WI38 (cell line): ENCODE data around the gene ADIRF.

Experiments
- H3K4me3 ChIP-seq: 2 replicates; pipeline ENCODE4 v1.5.1; 2011; ENCODE audit warnings: low read depth, mild to moderate bottlenecking, control low read depth, low read length
- TF ChIP-seq, protein P1 (sequence below): IDR thresholded peaks from 2 replicates; pipeline ENCODE4 v1.5.1; 2012; ENCODE audit warnings: low read depth, mild to moderate bottlenecking, control low read depth, low read length

Gene ADIRF

DNA sequence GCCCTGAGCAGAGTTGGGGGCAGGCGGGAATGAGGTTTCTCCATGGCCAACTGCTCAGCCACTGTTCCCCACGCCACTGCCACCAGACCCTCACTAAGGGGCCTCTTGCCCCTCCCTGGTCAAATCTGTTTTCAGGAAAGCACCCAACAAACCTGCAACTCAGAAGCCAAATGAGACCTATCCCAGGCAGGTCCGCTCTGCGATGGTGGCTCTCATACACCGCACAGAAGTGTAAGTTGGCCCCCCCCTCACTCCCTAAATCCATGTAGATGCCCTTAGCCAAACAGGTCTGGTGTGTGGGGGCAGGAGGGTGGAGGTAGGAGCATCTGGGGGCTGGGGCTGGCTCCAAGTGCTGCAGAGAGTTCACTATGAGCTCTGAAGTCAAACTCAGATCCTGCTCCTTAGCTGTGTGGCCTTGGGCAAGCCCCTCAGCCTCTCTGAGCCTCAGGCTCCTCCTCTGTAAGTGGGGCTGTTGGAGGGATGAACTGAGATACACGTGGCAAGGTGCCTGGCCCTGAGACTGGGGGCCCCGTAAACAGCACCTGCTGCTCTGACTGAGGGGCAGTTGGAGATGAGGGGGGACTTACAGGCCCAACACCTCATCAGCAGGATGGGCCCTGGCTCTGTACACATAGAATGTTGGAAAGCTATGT is 12.0 kb upstream of the ADIRF start:
- no peak overlapping the region for H3K4me3 ChIP-seq
- TF ChIP-seq, protein P1, sequence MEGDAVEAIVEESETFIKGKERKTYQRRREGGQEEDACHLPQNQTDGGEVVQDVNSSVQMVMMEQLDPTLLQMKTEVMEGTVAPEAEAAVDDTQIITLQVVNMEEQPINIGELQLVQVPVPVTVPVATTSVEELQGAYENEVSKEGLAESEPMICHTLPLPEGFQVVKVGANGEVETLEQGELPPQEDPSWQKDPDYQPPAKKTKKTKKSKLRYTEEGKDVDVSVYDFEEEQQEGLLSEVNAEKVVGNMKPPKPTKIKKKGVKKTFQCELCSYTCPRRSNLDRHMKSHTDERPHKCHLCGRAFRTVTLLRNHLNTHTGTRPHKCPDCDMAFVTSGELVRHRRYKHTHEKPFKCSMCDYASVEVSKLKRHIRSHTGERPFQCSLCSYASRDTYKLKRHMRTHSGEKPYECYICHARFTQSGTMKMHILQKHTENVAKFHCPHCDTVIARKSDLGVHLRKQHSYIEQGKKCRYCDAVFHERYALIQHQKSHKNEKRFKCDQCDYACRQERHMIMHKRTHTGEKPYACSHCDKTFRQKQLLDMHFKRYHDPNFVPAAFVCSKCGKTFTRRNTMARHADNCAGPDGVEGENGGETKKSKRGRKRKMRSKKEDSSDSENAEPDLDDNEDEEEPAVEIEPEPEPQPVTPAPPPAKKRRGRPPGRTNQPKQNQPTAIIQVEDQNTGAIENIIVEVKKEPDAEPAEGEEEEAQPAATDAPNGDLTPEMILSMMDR = no peak

DNA sequence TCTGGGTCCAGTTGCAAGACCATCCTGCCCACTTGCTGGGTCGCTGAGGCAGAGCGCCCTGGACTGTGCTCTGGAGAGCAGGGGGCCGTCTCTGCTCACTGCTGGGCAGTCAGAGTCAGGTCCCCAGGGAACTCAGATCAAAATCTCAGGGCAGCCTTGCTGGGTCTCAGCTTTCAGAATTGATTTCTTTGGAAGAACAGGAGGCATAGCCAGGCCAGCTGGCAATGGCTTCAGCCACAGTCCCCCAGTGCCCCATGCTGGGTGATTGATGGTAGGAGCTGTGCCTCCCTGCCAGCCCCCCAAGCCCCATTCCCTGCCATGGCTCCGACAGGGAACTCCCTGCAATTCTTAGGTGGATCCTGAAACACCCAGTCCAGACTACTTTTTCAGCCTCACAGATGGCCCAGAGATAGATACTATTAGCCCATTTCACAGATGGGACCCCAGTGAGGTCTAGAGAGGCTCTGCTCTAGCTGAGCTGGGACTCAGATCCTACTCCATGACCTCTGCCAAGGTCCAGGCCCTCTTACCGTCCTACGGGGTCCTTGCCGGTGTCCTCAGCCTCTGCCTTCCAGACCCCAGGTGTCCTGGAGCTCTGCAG is 11.3 kb upstream of the ADIRF start:
- H3K4me3 ChIP-seq = no peak overlapping the region
- TF ChIP-seq, protein P1 = no peak

DNA sequence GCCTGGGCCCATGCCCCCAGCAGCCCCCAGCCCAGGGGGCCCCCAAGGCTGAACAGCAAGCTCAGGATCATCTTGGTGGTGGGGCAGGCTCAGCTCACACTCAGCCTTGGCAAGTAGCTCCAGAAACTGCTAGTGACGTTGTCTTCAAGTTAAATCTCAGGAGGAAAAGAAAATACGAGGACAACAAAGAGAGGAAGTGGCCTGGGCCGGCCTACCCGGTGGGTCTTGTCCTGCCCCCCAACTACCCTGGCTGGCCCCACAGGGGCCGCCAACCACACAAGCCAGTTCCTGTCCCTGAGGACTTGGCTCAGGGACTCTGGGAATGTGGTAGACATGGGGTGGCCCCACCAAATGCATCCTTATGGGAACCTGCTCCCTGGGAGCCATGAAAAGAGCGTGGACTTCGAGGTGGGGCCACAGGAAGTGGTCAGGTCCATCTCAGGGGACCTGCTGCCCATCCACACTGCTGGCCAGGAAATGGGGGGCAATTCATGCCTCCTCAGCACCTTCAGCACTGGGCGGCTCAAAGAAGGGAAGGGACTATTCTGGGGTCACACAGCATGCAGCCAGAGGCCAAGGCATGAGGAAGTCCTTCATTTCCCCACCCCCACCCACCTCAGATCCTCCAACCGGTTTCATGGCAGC is 10.7 kb upstream of the ADIRF start, which contains the start of gene MMRN2:
MMRN2 (minus strand) TSS at position 145 of the 645 bp plus-strand sequence; CDS start at position 71, 74 bp downstream.
- TF ChIP-seq, protein P1 = no peak
- no peak within 1 kb of the TSS for H3K4me3 ChIP-seq

DNA sequence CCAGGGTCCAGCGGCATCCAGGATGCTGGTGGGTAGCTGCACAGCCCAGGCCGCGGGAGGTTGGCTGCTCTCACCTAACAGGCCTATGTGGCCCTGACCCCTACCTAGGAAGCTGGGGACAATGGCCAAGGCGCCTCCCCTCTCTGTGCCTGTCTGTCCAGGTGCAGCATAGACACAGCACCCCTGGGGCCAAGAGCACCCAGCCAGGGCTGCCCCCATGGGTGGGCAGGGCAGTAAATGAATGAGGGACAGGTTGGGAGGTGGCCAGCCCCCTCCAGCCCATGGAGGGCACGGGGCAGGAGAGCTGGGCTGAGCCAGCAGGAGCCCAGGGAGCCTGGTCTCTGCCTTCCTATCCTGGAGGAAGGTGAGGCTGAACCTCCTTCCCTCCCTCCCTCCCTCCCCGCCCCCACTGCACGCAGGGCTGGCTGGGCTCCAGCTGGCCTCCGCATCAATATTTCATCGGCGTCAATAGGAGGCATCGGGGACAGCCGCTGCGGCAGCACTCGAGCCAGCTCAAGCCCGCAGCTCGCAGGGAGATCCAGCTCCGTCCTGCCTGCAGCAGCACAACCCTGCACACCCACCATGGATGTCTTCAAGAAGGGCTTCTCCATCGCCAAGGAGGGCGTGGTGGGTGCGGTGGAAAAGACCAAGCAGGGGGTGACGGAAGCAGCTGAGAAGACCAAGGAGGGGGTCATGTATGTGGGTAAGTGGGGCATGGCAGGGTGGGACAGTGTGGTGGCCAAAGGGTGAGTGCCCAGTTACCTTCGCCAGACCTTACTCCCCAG is 10.0 kb upstream of the ADIRF start, which contains the start of gene SNCG:
SNCG (plus strand) TSS at position 484 of the 785 bp plus-strand sequence; CDS start at position 583, 99 bp downstream.
- TF ChIP-seq, protein P1 = no peak
- no peak within 1 kb of the TSS for H3K4me3 ChIP-seq

DNA sequence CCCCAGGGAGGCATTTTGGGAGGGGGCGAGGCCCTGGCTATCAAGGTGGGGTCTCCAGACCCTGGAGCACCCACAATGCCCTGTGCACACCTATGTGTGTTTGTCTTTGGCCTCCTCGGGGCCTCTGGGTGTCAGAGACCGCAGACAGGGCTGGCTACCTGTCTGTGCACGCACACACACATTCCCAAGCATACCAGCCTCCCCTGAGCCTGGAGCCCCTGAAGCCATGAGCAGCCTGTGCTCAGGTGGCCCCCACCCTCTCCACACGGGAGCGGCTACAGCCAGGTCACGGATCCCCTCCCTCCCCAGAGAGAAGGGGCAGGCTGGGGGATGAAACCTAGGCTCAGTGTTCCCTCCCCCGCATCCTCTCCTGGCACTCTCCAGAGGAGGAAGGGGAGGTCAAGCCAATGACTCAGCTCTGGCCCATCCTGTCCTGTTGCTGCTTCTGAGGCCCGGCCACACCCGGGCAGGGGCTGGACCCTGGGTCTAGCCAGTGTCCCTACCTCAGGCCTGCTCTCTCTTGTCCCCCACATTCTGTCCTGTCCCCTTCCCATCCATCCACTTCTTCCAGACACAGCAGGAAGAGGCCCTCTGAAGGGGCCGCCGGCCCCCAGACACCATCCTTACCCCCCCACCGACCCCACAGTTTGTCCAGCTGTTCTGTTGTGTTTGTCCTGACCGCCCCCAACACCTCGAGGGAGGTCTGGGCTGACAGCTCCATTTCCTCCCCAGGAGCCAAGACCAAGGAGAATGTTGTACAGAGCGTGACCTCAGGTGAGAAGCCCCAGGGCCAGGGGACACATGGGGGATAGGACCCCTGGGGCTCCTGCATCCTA is 9.2 kb upstream of the ADIRF start:
- TF ChIP-seq, protein P1 = no peak
- H3K4me3 ChIP-seq = no peak overlapping the region

DNA sequence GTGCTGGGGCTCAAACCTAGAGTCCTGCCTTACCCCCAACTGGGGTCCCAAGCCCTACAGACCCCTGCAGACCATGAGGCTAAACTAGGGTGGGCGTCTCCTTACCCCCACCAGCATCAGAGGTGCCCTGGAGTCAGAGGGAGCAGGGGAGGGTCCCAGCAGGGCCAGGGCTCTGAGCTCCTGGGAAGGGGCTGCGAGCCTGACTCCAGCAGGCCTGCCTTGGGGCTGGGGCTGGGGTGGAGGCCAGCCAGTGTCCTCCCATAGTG is 8.6 kb upstream of the ADIRF start:
- TF ChIP-seq, protein P1 = no peak
- no peak overlapping the region for H3K4me3 ChIP-seq
